ENCODE results near the gene PARD6B. TPM values are rescaled to one million over a fixed set of nuclear protein-coding genes. Genes with fewer than 3 reads are reported as not detected.
A peak's percentile ranks its signal among the peaks of the same experiment; 100 is the strongest.

Gene PARD6B
- total and polyA plus RNA-seq, 2 experiments from 2014 or later: 14.6 to 41.0 TPM

GRCh38 chr20:50733644-50734349 lies 2.4 kb downstream of the PARD6B start:
- peak overlapping the region; percentile 97 for H3K27ac ChIP-seq
- H2AFZ ChIP-seq: no peak overlapping the region
- no peaks in the 10 kb centered on the region for H3K9me2 ChIP-seq (replicated peaks; ENCODE audit: insufficient read depth)
- no peaks in the 10 kb centered on the region for H4K20me1 ChIP-seq (ENCODE audit: insufficient read depth, poor library complexity, severe bottlenecking)
- no peaks in the 10 kb centered on the region for H3K9me3 ChIP-seq (ENCODE audit: low read depth)
- no peak for DNase-seq (ENCODE audit: low spot score)
- peaks cover 73% of the 10 kb centered on the region for H3K79me2 ChIP-seq
- peak overlapping the region; percentile 80 for H3K4me2 ChIP-seq
- peaks cover 39% of the 10 kb centered on the region for H3K4me1 ChIP-seq (ENCODE audit: insufficient read depth)
- peak overlapping the region; percentile 57 for H3K4me3 ChIP-seq
- H3K27me3 ChIP-seq: no peaks in the 10 kb centered on the region
- H3K36me3 ChIP-seq (replicated peaks; ENCODE audit: insufficient read depth, low read depth): no peaks in the 10 kb centered on the region
- WGBS (ENCODE audit: low lambda C conversion rate, missing lambda C conversion rate): 48% methylated on average over 1 of the region's 1 CpG
- no peak for TF ChIP-seq EZH2phosphoT487 (IDR thresholded peaks at IDR 0.05; ENCODE audit: low read depth, severe bottlenecking, unreplicated experiment)
- TF ChIP-seq EZH2 (IDR thresholded peaks at IDR 0.05; ENCODE audit: borderline replicate concordance): no peak
- TF ChIP-seq, protein P1, sequence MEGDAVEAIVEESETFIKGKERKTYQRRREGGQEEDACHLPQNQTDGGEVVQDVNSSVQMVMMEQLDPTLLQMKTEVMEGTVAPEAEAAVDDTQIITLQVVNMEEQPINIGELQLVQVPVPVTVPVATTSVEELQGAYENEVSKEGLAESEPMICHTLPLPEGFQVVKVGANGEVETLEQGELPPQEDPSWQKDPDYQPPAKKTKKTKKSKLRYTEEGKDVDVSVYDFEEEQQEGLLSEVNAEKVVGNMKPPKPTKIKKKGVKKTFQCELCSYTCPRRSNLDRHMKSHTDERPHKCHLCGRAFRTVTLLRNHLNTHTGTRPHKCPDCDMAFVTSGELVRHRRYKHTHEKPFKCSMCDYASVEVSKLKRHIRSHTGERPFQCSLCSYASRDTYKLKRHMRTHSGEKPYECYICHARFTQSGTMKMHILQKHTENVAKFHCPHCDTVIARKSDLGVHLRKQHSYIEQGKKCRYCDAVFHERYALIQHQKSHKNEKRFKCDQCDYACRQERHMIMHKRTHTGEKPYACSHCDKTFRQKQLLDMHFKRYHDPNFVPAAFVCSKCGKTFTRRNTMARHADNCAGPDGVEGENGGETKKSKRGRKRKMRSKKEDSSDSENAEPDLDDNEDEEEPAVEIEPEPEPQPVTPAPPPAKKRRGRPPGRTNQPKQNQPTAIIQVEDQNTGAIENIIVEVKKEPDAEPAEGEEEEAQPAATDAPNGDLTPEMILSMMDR (IDR thresholded peaks at IDR 0.05; ENCODE audit: poor library complexity): no peak

DNA sequence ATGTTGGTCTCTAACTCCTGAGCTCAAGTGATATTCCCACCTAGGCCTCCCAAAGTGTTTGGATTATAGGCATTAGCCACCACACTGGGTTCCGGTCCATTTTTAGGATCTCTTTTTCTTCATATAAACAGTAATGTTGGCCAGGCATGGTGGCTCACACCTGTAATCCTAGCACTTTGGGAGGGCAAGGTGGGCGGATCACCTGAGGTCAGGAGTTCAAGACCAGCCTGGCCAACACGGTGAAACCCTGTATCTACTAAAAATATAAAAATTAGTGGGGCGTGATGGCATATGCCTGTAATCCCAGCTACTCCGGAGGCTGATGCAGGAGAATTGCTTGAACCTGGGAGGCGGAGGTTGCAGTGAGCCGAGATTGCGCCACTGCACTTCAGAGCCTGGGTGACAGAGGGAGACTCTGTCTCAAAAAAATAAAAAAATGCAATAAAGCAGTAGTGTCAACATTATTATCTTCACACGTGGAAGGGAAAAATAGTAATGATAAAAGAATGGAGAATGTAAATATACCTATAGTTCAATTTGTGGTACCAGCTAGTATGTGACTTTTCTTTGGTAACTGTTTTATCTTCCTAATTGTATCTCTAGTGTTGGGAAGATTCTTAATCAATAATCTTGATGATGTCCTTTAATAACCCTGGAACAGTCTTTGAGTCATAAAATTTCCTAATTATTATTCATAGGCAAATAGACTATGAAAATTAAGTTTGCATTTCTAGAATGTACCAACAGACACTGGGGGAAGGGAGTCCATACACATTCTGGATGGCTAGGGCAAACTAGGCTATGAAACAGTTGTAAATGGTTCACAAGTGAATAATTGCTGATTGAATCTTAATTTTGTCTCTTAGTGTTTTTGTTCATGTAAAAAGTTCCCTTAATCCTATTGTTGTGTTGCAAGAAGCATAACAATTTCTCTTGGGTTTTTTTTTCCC lies 3.6 kb downstream of the PARD6B start:
- Histone ChIP-seq H3K4me1 (ENCODE audit: insufficient read depth) (peaks cover 36% of the 10 kb centered on the region), H3K4me3 (no peak overlapping the region)
- WGBS (ENCODE audit: low lambda C conversion rate, missing lambda C conversion rate): 86% methylated on average over 9 of the region's 9 CpGs

GRCh38 chr20:50735813-50736212 lies 4.4 kb downstream of the PARD6B start:
- Histone ChIP-seq H2AFZ (no peak overlapping the region), H3K27me3 (no peaks in the 10 kb centered on the region), H3K9me3 (ENCODE audit: low read depth) (no peaks in the 10 kb centered on the region), H4K20me1 (ENCODE audit: insufficient read depth, poor library complexity, severe bottlenecking) (no peaks in the 10 kb centered on the region), H3K4me3 (no peak overlapping the region), H3K36me3 (replicated peaks; ENCODE audit: insufficient read depth, low read depth) (no peaks in the 10 kb centered on the region), H3K27ac (peak overlapping the region; percentile 86), H3K4me2 (peak overlapping the region; percentile 80), H3K4me1 (ENCODE audit: insufficient read depth) (peaks cover 33% of the 10 kb centered on the region), H3K79me2 (peaks cover 88% of the 10 kb centered on the region), H3K9me2 (replicated peaks; ENCODE audit: insufficient read depth) (no peaks in the 10 kb centered on the region)
- TF ChIP-seq EZH2phosphoT487 (IDR thresholded peaks at IDR 0.05; ENCODE audit: low read depth, severe bottlenecking, unreplicated experiment) (no peak), EZH2 (IDR thresholded peaks at IDR 0.05; ENCODE audit: borderline replicate concordance) (no peak)
- TF ChIP-seq, protein P1 (IDR thresholded peaks at IDR 0.05; ENCODE audit: poor library complexity): no peak
- no peak for DNase-seq (ENCODE audit: low spot score)

More for the DNA sequence above, 3.6 kb downstream of the PARD6B start:
- no peaks in the 10 kb centered on the region for H3K27me3 ChIP-seq
- H3K9me2 ChIP-seq (replicated peaks; ENCODE audit: insufficient read depth): no peaks in the 10 kb centered on the region
- no peak overlapping the region for H2AFZ ChIP-seq
- H3K9me3 ChIP-seq (ENCODE audit: low read depth): no peaks in the 10 kb centered on the region
- no peak for DNase-seq (ENCODE audit: low spot score)
- peaks cover 80% of the 10 kb centered on the region for H3K79me2 ChIP-seq
- no peaks in the 10 kb centered on the region for H3K36me3 ChIP-seq (replicated peaks; ENCODE audit: insufficient read depth, low read depth)
- peak overlapping the region; percentile 97 for H3K27ac ChIP-seq
- no peaks in the 10 kb centered on the region for H4K20me1 ChIP-seq (ENCODE audit: insufficient read depth, poor library complexity, severe bottlenecking)
- TF ChIP-seq, protein P1 (IDR thresholded peaks at IDR 0.05; ENCODE audit: poor library complexity): no peak
- TF ChIP-seq EZH2 (IDR thresholded peaks at IDR 0.05; ENCODE audit: borderline replicate concordance): no peak
- no peak for TF ChIP-seq EZH2phosphoT487 (IDR thresholded peaks at IDR 0.05; ENCODE audit: low read depth, severe bottlenecking, unreplicated experiment)
- H3K4me2 ChIP-seq: peak overlapping the region; percentile 80
